ENCODE results near the gene MRPL27.

The MRPL27 gene

DNA sequence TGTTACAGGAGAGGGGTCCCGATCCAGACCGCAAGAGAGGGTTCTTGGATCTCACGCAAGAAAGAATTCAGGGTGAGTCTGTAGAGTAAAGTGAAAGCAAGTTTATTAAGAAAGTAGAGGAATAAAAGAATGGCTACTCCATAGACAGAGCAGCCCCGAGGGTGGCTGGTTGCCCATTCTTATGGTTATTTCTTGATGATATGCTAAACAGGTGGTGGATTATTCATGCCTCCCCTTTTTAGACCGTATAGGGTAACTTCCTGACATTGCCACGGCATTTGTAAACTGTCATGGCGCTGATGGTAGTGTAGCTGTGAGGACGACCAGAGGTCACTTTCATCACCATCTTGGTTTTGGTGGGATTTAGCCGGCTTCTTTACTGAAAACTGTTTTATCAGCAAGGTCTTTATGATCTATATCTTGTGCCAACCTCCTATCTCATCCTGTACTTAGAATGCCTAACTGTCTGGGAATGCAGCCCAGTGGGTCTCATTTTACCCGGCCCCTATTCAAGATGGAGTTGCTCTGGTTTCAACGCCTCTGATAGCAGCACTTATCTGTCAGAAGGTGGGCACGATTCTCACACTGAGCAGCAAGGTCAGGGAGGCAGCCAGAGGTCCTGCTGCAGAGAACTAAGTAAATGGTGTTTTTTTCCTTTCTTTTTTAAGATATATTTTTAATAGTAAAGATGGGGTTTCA, 53.5 kb downstream of the MRPL27 start:
- DNase-seq = no peak

DNA sequence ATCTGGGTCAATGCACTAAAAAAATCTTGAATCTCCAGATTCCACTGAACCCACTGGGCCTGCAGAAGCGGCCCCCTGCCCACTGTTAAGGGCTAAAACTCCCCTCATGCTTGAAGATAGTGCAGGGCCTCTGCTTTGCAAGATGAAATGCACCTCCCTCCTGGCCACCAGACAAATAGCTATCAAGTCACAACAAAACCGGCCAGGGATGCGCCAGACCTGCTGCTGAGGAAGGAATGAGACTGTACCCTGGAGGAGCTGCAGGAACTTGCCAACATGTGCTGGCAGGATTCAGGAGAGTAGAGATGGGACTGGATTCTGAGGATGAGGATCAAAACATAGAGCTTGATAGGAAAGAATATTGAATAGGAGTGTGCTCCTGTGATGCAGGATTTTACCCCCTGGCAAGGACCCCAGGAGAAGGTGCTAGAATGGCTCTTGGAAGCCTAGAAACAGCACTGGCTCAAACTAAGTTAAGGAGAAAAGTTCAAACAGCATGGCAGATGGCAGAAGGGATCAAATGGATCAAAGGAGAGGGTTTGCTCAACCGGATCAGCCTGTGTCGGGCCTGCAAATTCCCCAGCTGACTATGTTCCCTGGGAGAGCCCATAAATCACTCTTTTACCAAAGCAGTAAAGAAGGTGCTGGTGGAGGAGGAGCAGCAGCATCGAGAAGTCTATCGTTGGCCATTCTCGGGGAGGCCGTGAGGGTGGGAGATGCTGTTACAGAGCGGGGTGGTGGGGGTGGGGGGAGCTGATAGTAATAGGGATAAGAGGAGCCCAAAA, 54.3 kb downstream of the MRPL27 start:
- DNase-seq = no peak

Measured in anterior cingulate cortex (tissue), 58 donors.